Jurkat, Clone E6-1 (cell line): ENCODE results near the gene NADK. TPM values are rescaled to one million over a fixed set of nuclear protein-coding genes. Genes with fewer than 3 reads are reported as not detected.

ENCODE experiments used
- DNase-seq: peaks from one replicate; pipeline ENCODE4 v3.0.0-alpha.2; 2011; ENCODE audit warnings: low read depth, low spot score
- H3K4me3 ChIP-seq: 2 replicates; pipeline ENCODE4 v1.5.1; 2011; ENCODE audit warnings: mild to moderate bottlenecking, low read length, control low read depth, moderate library complexity
- polyA plus RNA-seq: library from polyadenylated mRNA; unstranded; fragments of >200 nt; gene quantifications from one replicate; pipeline ENCODE4 v1.2.1, GENCODE V29; 2012; ENCODE audit warnings: missing spikeins; ENCODE audit not compliant: insufficient read length, insufficient read depth

Gene NADK, protein sequence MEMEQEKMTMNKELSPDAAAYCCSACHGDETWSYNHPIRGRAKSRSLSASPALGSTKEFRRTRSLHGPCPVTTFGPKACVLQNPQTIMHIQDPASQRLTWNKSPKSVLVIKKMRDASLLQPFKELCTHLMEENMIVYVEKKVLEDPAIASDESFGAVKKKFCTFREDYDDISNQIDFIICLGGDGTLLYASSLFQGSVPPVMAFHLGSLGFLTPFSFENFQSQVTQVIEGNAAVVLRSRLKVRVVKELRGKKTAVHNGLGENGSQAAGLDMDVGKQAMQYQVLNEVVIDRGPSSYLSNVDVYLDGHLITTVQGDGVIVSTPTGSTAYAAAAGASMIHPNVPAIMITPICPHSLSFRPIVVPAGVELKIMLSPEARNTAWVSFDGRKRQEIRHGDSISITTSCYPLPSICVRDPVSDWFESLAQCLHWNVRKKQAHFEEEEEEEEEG
- polyA plus RNA-seq, result 59.7 TPM

DNA sequence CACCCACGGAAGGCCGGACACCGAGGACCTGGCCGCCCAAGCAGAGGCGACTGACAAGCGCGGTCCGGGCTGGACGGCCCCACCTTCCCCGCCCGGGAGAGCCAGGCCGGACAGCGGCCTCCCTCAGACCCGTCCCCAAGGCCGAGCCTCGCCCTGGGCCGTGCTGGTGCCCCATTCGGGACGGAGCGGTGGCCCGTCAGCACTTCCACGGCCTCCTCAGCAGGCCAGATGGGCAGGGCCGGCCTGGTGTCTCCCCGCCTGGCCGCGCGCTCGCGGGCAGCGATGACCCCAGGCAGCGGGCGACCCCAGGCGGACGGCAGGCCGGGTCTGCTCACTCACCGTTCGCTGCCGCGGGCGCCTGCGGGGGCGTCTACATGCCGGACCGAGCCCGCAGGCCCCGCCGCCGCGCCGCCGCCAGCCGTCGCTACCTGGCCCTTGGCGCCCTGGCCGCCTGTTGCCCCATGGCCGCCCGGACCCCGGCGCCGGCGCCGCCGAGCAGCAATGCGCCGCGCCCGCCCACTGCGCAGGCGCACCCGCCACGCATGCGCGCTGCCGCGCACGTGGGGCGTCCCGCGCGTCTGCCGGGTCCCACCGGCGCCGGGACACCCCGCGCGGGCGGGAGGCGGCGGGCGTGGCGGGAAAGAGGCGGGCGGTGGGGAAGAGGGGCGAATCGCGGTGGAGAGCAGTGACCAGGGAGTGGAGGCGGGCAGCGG is at the start of gene NADK:
NADK (minus strand) TSS at position 521 of the 713 bp plus-strand sequence. CDS start 13,064 bp downstream, outside the sequence.
- peak within 1 kb of the TSS; percentile 70 for H3K4me3 ChIP-seq
- peak; percentile 38 for DNase-seq

DNA sequence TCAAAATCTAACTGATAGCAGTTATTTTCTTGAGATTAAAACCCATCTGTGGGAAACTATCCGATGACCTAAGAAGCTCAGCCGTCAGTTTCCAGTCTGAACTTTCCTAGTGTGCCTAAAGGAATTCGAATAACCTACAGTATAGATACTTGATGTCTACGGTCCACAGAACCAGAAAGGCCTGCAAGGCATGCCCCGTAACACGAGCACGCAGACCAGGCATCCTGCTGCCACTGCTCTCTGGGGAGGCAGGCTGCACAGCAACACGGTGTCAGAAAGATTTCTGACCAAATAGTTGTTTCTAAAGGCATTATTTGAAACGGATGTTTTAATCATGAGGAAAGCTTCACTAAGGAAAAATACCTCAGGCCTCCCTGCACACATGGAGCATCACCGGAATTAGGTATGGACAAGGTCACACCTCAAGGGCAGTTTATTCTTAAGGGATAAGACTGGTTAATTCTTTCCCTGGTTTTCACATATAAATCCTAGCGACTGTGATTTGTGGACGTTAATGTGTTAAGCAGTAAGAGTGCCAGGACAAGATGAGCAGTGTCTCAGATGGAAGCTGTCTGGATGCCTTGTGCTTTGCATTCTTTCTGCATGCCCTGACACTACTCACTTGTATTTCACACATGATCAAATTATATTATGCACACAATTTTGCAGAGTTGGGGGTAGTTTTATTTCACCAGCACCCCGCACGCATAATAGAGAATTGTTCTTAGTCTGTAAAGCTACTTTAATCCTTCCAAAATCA is 49.0 kb upstream of the NADK start:
- H3K4me3 ChIP-seq, result no peak overlapping the region
- DNase-seq, result no peak

DNA sequence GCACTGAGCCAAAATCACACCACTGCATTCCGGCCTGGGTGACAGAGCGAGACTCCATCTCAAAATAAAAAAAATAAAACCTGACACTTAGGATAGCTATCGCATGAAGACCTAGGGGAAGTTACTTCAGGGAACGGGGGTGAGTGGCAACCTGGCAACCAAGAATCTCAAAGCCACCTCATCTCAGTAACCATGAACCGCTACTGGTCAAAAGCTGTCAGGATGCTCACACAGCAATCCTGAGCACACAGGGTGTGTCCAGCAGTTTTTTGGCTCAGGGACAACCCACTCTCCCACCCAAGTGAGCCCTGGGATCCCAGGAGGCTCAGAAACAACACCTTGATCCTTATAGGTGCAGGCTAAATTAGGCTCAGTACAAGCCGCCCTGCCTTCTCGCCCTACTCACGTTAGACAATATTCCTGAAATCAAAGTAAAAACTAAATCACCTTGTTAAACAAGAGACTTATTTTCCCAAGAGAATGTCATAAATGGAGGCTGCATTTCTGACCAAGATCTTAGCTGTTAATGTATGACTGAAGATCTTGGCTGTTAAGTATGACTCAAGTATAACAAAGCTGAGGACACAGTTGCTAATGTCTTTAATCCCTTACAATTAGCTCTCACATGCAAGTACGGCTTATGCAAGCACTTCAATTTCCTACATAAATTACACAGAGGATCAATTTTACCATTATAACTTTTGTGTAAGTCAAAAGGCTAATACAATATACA is 48.3 kb upstream of the NADK start:
- no peak for DNase-seq
- no peak overlapping the region for H3K4me3 ChIP-seq

DNA sequence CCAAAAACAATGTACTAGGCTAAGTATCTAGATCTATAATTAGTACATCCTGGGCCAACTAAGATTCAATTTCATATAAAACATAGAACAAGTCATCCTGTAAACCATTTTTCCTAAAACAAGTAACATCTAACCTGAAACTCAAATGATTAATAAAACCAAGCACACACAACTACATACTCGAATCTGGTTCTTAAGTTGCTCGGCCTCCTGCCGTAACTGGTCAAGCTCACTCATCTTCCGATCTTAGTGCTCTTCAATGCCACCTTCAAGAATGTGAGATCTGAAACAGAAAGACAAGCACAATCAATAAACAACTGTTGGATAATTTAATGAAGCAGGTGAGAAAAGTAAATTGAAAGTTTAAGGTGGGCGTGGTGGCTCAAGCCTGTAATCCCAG is 46.9 kb upstream of the NADK start:
- no peak overlapping the region for H3K4me3 ChIP-seq
- DNase-seq, result no peak

DNA sequence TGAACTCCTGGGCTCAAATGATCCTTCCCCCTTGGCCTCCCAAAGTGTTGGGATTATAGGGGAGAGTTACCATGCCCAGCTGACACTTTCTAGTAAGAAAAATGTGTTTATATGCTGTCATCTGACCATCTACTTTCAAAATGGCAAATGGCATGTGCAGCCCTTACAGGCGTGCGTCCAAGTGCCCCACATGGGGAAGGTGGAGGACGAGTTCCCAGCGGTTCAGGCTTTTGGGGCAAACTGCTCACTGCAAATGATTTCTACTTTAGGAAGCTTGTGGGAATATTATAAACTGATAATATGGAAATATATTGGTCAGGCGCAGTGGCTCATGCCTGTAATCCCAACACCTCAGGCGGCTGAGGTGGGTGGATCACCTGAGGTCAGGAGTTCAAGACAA is 41.5 kb upstream of the NADK start:
- no peak overlapping the region for H3K4me3 ChIP-seq
- no peak for DNase-seq

DNA sequence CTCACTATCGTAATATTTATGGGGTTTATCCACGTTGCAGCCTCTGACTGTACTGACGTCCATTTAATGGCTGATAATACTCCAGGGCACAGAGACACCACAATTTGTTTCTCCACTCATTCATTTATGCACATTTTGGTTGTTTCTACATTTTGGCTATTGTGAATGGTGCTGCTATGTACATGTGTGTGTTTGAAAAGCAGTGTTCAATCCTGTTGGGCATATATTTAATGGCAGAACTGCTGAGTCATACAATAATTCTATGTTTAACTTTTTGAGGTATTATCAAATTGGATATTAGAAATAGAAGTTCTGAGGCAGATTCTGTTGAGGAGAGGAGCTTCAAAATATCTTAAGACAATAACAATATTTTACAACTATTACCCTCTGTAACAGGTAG is 39.0 kb upstream of the NADK start:
- no peak overlapping the region for H3K4me3 ChIP-seq
- no peak for DNase-seq

DNA sequence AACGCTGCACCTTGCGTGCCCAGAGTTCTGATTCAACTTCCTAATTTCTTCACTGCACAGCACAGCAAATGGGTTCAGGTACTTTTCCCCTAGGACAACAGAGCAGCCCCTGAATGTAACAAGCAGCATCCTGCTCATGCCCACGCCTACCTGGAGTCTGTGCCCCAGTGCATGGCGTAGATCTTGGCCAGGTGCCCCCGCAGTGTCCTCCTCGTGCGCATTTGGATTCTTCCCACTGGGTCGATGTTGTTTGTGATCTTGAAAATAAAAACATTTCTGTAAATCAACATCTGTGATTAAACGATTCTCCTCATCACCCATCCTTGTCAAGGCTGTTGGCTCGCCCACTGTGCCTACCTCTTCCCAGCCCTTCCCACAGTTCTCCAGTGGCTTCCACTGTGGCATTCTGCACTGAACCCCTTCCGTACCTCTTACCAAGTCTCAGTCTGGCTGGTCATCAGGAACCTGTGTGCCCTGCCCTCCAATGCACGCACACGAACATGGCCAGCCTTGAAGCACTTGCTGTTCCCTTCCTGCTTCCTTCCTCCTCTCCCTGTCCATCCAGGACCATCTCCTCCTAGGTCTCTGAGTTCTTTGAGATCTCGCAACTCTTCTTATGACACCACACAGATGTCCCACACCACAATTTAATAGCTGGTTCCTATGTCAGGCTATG is 37.5 kb upstream of the NADK start:
- DNase-seq, result no peak

DNA sequence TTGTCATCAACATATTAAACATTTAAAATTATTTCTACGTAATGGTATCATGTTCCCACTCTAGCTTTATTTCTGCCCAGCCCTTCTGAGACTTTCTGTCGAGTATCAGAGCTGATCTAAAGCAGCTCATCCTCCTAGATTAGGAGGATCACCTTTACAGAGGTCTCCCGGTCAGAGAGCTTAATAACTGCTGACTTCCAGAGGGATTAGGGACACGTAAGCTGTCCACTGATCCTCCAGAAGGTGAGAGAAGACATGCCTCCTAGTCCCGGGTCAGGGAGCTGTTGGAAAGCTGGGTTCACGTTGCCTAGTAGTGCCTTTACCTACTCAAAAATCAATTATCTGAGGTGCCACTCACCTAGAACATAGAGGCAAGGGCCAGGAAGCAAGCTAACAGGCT is 31.2 kb upstream of the NADK start:
- H3K4me3 ChIP-seq, result no peak overlapping the region
- DNase-seq, result no peak

More for the DNA sequence above, 37.5 kb upstream of the NADK start:
- H3K4me3 ChIP-seq, result no peak overlapping the region

DNA sequence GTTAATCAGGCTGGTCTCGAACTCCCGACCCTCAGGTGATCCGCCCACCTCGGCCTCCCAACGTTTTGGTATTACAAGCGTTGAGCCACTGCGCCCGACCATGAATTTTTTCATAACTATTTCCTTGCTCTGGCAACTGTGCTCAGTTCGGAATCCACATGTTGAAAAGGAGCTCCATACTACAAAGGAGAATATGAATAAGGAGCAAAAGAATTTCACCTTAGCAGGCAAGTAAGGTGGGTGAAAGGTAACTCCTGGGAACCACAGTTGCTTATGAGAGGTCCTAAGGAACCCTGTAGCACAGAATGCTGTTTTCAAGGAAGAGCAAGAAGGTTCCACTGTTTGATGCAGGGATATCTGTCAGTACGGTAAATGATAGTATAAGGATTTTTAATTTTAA is 29.9 kb upstream of the NADK start:
- no peak overlapping the region for H3K4me3 ChIP-seq
- DNase-seq, result no peak

DNA sequence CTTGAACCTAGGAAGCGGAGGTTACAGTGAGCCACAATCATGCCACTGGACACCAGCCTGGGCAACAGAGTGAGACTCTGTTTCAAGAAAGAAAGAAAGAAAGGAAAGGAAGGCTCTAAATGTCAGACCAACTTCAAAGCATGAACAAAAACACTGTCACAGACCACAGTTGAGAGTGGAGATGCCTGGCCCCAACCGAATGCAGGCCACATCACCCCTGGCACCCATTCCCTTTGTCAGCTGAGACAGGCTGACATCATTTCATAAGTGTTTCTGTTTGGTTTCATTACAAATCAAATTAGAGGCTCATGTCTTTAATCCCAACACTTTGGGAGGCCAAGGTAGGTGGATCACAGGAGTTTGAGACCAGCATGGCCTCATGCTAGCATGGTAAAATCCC is 28.6 kb upstream of the NADK start:
- no peak for DNase-seq
- H3K4me3 ChIP-seq, result no peak overlapping the region

DNA sequence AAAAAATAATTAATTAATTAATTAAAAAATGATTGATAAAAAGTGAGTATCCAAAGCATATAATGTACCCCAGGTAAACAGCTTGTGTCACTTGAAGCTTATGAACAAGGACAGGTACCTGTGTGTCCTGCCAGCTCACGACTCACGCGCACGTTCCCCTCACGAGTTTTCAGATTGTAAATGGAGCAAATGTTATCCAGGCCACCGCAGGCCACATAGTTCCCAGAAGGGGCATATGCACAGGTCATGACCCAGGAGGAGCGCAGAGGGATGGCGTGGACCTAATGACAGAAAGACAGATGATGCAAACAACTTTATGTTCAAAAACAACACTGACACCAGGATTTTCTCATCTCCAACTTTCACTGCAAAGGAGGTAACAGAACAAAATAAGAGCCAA is 26.0 kb upstream of the NADK start:
- no peak for DNase-seq
- no peak overlapping the region for H3K4me3 ChIP-seq

DNA sequence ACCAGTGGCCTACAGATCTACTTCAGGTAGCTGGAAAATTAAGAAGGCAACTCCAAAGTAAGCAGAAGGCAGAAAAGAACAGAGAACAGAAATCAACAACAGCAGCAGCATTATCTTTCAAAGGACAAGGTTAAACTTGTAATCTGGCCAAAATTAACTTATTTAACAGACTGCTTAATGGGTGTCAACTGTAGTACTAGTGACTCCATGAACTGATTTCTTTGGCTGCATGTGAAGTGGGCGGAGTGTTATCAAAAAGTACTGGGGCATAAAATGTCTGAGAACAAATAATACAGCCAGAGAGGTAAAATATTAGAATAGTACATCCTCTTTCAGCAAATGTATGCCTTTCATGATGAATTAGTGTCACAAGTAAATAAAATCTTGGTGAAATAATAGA is 24.6 kb upstream of the NADK start:
- no peak for DNase-seq
- H3K4me3 ChIP-seq, result no peak overlapping the region

DNA sequence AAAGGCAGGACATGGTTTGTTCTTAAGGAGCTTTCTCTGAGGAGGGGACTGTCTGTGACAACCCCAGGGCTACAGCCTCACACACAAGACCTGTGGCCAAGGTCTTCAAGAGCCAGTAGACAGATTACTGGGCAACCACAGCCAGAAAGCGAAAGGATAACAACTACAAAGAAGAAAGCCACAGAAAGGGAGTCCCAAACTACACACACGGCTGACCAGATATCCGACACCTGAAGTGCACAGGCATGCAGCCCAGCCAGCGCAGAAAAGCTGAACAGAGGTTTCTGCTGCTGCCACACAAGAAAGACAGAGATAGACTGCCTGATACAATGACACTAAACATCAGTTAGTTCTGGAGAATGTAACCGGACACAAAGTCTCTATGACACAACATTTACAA is 21.4 kb upstream of the NADK start:
- H3K4me3 ChIP-seq, result no peak overlapping the region
- DNase-seq, result no peak

DNA sequence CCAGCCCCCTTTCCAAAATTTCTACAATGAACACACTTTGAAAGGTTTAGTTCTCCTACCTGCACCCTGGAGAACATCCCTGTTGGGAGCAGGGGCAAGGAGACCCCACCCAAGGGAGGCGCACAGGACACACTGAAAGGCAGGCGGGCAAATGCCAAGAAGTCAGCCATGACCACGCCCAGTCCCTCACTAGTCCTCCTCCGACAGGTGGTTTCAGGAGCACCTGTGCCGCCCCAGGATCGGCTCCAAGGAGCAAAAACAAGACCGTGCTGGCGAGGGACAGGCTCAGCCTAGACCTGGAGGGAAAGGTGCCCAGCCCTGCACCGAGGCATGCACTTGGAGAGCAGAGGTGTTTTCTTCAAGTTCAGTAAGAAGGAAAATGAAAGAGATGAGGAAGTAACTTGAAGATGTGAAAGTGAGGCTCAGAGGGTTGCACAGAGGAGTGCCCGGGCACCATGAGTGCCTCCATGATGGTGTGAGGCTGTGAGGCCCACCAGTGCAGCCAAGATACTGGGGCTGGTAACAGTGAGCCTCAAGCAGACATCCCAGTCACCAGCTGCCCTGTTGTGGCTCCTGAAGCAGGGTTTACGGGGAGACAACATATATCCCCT is 19.6 kb upstream of the NADK start:
- no peak for DNase-seq

DNA sequence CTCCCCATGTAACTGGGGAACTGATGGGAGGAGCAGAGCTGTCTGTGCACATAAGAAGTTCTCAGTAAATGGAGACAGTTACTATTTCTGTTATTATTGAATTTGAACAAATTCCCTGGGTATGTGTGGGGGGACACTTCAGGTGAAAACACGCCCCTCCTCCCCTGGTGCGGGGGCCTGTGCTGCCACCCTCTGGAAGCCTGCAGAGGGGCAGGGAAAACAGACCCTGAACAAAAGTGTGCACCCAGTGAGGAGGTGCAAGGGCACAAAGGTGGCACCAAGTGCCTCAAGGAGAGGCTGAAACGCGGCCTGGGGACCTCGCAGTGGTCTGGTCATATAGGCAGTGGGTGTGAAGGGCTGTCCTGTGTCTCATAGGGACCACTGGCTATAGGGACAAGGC is 18.2 kb upstream of the NADK start:
- H3K4me3 ChIP-seq, result no peak overlapping the region
- DNase-seq, result no peak

More for the DNA sequence above, 19.6 kb upstream of the NADK start:
- no peak overlapping the region for H3K4me3 ChIP-seq

DNA sequence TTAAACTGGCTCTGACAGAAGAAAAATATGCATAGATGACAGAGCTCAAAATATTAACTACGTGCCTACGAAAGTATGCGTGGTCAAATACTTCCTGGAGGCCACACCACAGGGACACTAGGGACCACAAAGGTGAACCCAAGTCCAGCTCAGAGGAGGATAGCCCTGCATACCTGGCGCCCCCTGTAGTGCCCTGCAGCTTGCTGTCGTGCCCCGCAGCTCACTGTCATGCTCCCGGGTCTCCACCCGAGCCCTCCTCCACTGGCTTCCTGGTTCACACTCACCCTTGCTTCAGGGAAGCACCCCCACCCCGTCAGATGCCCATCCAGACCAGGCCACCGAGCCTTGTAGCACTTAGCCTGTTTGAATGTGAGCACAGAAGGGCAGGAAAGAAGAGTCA is 16.7 kb upstream of the NADK start:
- DNase-seq, result no peak
- H3K4me3 ChIP-seq, result no peak overlapping the region

DNA sequence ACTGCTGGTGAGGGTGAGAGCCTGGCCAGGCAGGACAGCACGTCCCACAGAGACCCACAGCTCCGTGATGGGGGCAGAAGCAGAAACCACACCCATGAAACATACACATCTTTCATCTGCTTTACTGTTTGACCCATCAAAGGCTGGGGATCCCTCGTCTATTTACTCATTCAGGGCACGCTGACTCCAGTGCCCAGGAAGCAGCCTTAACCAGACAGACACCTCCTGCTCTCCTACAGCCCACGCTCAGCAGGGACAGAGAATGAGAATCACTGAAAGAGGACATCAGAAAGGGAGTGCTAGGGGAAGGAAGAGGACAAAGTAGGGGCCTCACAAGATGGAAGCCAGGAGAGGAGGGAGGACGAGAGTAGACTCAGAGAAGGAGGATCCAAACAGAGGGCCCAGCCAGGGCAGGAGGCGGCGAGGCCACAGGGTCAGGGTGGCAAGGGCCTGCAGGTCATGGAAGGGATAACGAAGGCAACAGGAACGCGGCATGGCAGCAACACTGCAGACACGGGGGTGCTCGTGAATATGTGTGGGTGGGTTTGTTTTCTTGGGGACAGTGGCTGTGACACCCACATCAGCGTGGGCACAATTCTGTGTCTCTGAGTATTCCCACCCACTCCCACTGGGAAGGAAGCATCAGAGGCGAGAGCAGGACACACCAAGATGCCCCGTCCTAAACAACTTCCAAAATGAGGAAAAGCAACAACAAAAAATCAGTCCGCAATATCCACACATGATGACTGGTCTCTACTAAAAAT is 15.4 kb upstream of the NADK start:
- no peak for DNase-seq
- H3K4me3 ChIP-seq, result no peak overlapping the region
